ENCODE data around the gene LRRC31. TPM values are rescaled to one million over a fixed set of nuclear protein-coding genes. Genes with fewer than 3 reads are reported as not detected.

Gene LRRC31
- total RNA-seq, 1 donor, result not detected

GRCh38 chr3:169825316-169825715 is 44.4 kb downstream of the LRRC31 start:
- no peaks in the 10 kb centered on the region for H3K4me1 ChIP-seq (ENCODE audit: insufficient read depth, low read length)
- H3K36me3 ChIP-seq (ENCODE audit: insufficient read depth, low read length), result no peaks in the 10 kb centered on the region
- no peak overlapping the region for H3K27ac ChIP-seq (ENCODE audit: low read depth, low read length)
- no peak overlapping the region for H3K4me2 ChIP-seq (ENCODE audit: insufficient read depth, low read length)
- TF ChIP-seq, protein P1, sequence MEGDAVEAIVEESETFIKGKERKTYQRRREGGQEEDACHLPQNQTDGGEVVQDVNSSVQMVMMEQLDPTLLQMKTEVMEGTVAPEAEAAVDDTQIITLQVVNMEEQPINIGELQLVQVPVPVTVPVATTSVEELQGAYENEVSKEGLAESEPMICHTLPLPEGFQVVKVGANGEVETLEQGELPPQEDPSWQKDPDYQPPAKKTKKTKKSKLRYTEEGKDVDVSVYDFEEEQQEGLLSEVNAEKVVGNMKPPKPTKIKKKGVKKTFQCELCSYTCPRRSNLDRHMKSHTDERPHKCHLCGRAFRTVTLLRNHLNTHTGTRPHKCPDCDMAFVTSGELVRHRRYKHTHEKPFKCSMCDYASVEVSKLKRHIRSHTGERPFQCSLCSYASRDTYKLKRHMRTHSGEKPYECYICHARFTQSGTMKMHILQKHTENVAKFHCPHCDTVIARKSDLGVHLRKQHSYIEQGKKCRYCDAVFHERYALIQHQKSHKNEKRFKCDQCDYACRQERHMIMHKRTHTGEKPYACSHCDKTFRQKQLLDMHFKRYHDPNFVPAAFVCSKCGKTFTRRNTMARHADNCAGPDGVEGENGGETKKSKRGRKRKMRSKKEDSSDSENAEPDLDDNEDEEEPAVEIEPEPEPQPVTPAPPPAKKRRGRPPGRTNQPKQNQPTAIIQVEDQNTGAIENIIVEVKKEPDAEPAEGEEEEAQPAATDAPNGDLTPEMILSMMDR (IDR thresholded peaks at IDR 0.05; ENCODE audit: extremely low read depth, low read depth, low read length), result no peak
- H3K4me3 ChIP-seq (ENCODE audit: insufficient read depth, low read length), result no peak overlapping the region
- no peak for DNase-seq (ENCODE audit: insufficient read length, low spot score, missing footprints)
- no peaks in the 10 kb centered on the region for H3K79me2 ChIP-seq (ENCODE audit: insufficient read depth, low read length)
- no peaks in the 10 kb centered on the region for H4K20me1 ChIP-seq (ENCODE audit: insufficient read depth, low read length)
- H2AFZ ChIP-seq (ENCODE audit: low read length), result no peak overlapping the region
- H3K9me3 ChIP-seq (ENCODE audit: low read depth, low read length), result no peaks in the 10 kb centered on the region
- no peaks in the 10 kb centered on the region for H3K27me3 ChIP-seq (ENCODE audit: insufficient read depth, low read length)

GRCh38 chr3:169822983-169823382 is 46.8 kb downstream of the LRRC31 start:
- Histone ChIP-seq H3K4me2 (ENCODE audit: insufficient read depth, low read length) (no peak overlapping the region), H3K79me2 (ENCODE audit: insufficient read depth, low read length) (no peaks in the 10 kb centered on the region), H3K36me3 (ENCODE audit: insufficient read depth, low read length) (no peaks in the 10 kb centered on the region), H4K20me1 (ENCODE audit: insufficient read depth, low read length) (no peaks in the 10 kb centered on the region), H3K27me3 (ENCODE audit: insufficient read depth, low read length) (no peaks in the 10 kb centered on the region), H2AFZ (ENCODE audit: low read length) (no peak overlapping the region), H3K4me1 (ENCODE audit: insufficient read depth, low read length) (peaks cover 3% of the 10 kb centered on the region), H3K27ac (ENCODE audit: low read depth, low read length) (no peak overlapping the region), H3K9me3 (ENCODE audit: low read depth, low read length) (no peaks in the 10 kb centered on the region), H3K4me3 (ENCODE audit: insufficient read depth, low read length) (no peak overlapping the region)
- no peak for DNase-seq (ENCODE audit: insufficient read length, low spot score, missing footprints)
- TF ChIP-seq, protein P1 (IDR thresholded peaks at IDR 0.05; ENCODE audit: extremely low read depth, low read depth, low read length), result no peak

GRCh38 chr3:169822540-169822939 is 47.2 kb downstream of the LRRC31 start:
- H3K79me2 ChIP-seq (ENCODE audit: insufficient read depth, low read length), result no peaks in the 10 kb centered on the region
- H3K4me2 ChIP-seq (ENCODE audit: insufficient read depth, low read length), result no peak overlapping the region
- no peak overlapping the region for H3K4me3 ChIP-seq (ENCODE audit: insufficient read depth, low read length)
- no peaks in the 10 kb centered on the region for H3K9me3 ChIP-seq (ENCODE audit: low read depth, low read length)
- no peak overlapping the region for H3K27ac ChIP-seq (ENCODE audit: low read depth, low read length)
- TF ChIP-seq, protein P1 (IDR thresholded peaks at IDR 0.05; ENCODE audit: extremely low read depth, low read depth, low read length), result no peak
- no peaks in the 10 kb centered on the region for H3K36me3 ChIP-seq (ENCODE audit: insufficient read depth, low read length)
- no peak for DNase-seq (ENCODE audit: insufficient read length, low spot score, missing footprints)
- H2AFZ ChIP-seq (ENCODE audit: low read length), result no peak overlapping the region
- peaks cover 4% of the 10 kb centered on the region for H3K4me1 ChIP-seq (ENCODE audit: insufficient read depth, low read length)
- H3K27me3 ChIP-seq (ENCODE audit: insufficient read depth, low read length), result no peaks in the 10 kb centered on the region
- H4K20me1 ChIP-seq (ENCODE audit: insufficient read depth, low read length), result no peaks in the 10 kb centered on the region

GRCh38 chr3:169822091-169822490 is 47.6 kb downstream of the LRRC31 start:
- H3K79me2 ChIP-seq (ENCODE audit: insufficient read depth, low read length), result no peaks in the 10 kb centered on the region
- H3K36me3 ChIP-seq (ENCODE audit: insufficient read depth, low read length), result no peaks in the 10 kb centered on the region
- TF ChIP-seq, protein P1 (IDR thresholded peaks at IDR 0.05; ENCODE audit: extremely low read depth, low read depth, low read length), result no peak
- DNase-seq (ENCODE audit: insufficient read length, low spot score, missing footprints), result no peak
- no peak overlapping the region for H3K4me3 ChIP-seq (ENCODE audit: insufficient read depth, low read length)
- H4K20me1 ChIP-seq (ENCODE audit: insufficient read depth, low read length), result no peaks in the 10 kb centered on the region
- peaks cover 4% of the 10 kb centered on the region for H3K4me1 ChIP-seq (ENCODE audit: insufficient read depth, low read length)
- no peaks in the 10 kb centered on the region for H3K27me3 ChIP-seq (ENCODE audit: insufficient read depth, low read length)
- H3K9me3 ChIP-seq (ENCODE audit: low read depth, low read length), result no peaks in the 10 kb centered on the region
- no peak overlapping the region for H2AFZ ChIP-seq (ENCODE audit: low read length)
- no peak overlapping the region for H3K4me2 ChIP-seq (ENCODE audit: insufficient read depth, low read length)
- no peak overlapping the region for H3K27ac ChIP-seq (ENCODE audit: low read depth, low read length)
